ENCODE results near the gene GAL. TPM values are rescaled to one million over a fixed set of nuclear protein-coding genes. Genes with fewer than 3 reads are reported as not detected.
A peak's percentile ranks its signal among the peaks of the same experiment; 100 is the strongest.

The GAL gene
- total and polyA plus RNA-seq, 4 donors, result 1.2 to 9.1 (median 5.8) TPM

- Histone ChIP-seq H3K4me3 (ENCODE audit: low read depth, low read length) (no peak overlapping the region), H3K36me3 (ENCODE audit: control insufficient read depth, insufficient read depth, low read length) (no peaks in the 10 kb centered on the region), H3K4me1 (ENCODE audit: control insufficient read depth, insufficient read depth, low read length) (no peaks in the 10 kb centered on the region), H3K27ac (ENCODE audit: low read depth, low read length) (no peak overlapping the region), H3K9me3 (ENCODE audit: control insufficient read depth, insufficient read depth, low read length) (peaks cover 3% of the 10 kb centered on the region), H3K27me3 (ENCODE audit: control insufficient read depth, insufficient read depth, low read length) (peaks cover 3% of the 10 kb centered on the region)
- DNase-seq (ENCODE audit: low read depth in 4 of 6, low spot score in 6 of 6), result no peak
- WGBS (ENCODE audit: insufficient coverage), result no CpG with 5 or more reads among the region's 2 CpGs
Observed at GRCh38 chr11:68698993-68699392, 14.6 kb downstream of the GAL start.

- Histone ChIP-seq H3K27me3 (ENCODE audit: control insufficient read depth, insufficient read depth, low read length) (no peaks in the 10 kb centered on the region), H3K4me1 (ENCODE audit: control insufficient read depth, insufficient read depth, low read length) (peaks cover 3% of the 10 kb centered on the region), H3K9me3 (ENCODE audit: control insufficient read depth, insufficient read depth, low read length) (no peaks in the 10 kb centered on the region), H3K27ac (ENCODE audit: low read depth, low read length) (no peak overlapping the region), H3K4me3 (ENCODE audit: low read depth, low read length) (no peak overlapping the region), H3K36me3 (ENCODE audit: control insufficient read depth, insufficient read depth, low read length) (no peaks in the 10 kb centered on the region)
- DNase-seq (ENCODE audit: low read depth in 4 of 6, low spot score in 6 of 6), result peak in 1 of 6 donors; percentile 31
- WGBS (ENCODE audit: insufficient coverage), result 16% methylated on average over 15 of the region's 16 CpGs
Observed at GRCh38 chr11:68704887-68705286, 20.5 kb downstream of the GAL start.

GRCh38 chr11:68707527-68707926 lies 23.2 kb downstream of the GAL start:
- Histone ChIP-seq H3K27me3 (ENCODE audit: control insufficient read depth, insufficient read depth, low read length) (no peaks in the 10 kb centered on the region), H3K9me3 (ENCODE audit: control insufficient read depth, insufficient read depth, low read length) (no peaks in the 10 kb centered on the region), H3K27ac (ENCODE audit: low read depth, low read length) (no peak overlapping the region), H3K36me3 (ENCODE audit: control insufficient read depth, insufficient read depth, low read length) (no peaks in the 10 kb centered on the region), H3K4me1 (ENCODE audit: control insufficient read depth, insufficient read depth, low read length) (peaks cover 3% of the 10 kb centered on the region), H3K4me3 (ENCODE audit: low read depth, low read length) (no peak overlapping the region)
- DNase-seq (ENCODE audit: low read depth in 4 of 6, low spot score in 6 of 6), result no peak
- WGBS (ENCODE audit: insufficient coverage), result no CpG with 5 or more reads among the region's 7 CpGs

GRCh38 chr11:68709062-68709461 lies 24.7 kb downstream of the GAL start:
- no peaks in the 10 kb centered on the region for H3K9me3 ChIP-seq (ENCODE audit: control insufficient read depth, insufficient read depth, low read length)
- no peaks in the 10 kb centered on the region for H3K27me3 ChIP-seq (ENCODE audit: control insufficient read depth, insufficient read depth, low read length)
- no peak overlapping the region for H3K4me3 ChIP-seq (ENCODE audit: low read depth, low read length)
- DNase-seq (ENCODE audit: low read depth in 4 of 6, low spot score in 6 of 6), result no peak
- H3K4me1 ChIP-seq (ENCODE audit: control insufficient read depth, insufficient read depth, low read length), result peaks cover 6% of the 10 kb centered on the region
- no peak overlapping the region for H3K27ac ChIP-seq (ENCODE audit: low read depth, low read length)
- H3K36me3 ChIP-seq (ENCODE audit: control insufficient read depth, insufficient read depth, low read length), result no peaks in the 10 kb centered on the region
- WGBS (ENCODE audit: insufficient coverage), result 86% methylated on average over 10 of the region's 12 CpGs

- 39% methylated on average over 9 of the region's 11 CpGs for WGBS (ENCODE audit: insufficient coverage)
- DNase-seq (ENCODE audit: low read depth in 4 of 6, low spot score in 6 of 6), result peak in 2 of 6 donors; percentile 25 to 44
- H3K27me3 ChIP-seq (ENCODE audit: control insufficient read depth, insufficient read depth, low read length), result no peaks in the 10 kb centered on the region
- no peaks in the 10 kb centered on the region for H3K36me3 ChIP-seq (ENCODE audit: control insufficient read depth, insufficient read depth, low read length)
- H3K4me1 ChIP-seq (ENCODE audit: control insufficient read depth, insufficient read depth, low read length), result peaks cover 10% of the 10 kb centered on the region
- H3K4me3 ChIP-seq (ENCODE audit: low read depth, low read length), result no peak overlapping the region
- no peaks in the 10 kb centered on the region for H3K9me3 ChIP-seq (ENCODE audit: control insufficient read depth, insufficient read depth, low read length)
- no peak overlapping the region for H3K27ac ChIP-seq (ENCODE audit: low read depth, low read length)
Observed at GRCh38 chr11:68710409-68710808, 26.1 kb downstream of the GAL start.

GRCh38 chr11:68711114-68711513 lies 26.8 kb downstream of the GAL start:
- no peak overlapping the region for H3K27ac ChIP-seq (ENCODE audit: low read depth, low read length)
- H3K4me1 ChIP-seq (ENCODE audit: control insufficient read depth, insufficient read depth, low read length), result peaks cover 10% of the 10 kb centered on the region
- H3K9me3 ChIP-seq (ENCODE audit: control insufficient read depth, insufficient read depth, low read length), result no peaks in the 10 kb centered on the region
- no peak for DNase-seq (ENCODE audit: low read depth in 4 of 6, low spot score in 6 of 6)
- H3K4me3 ChIP-seq (ENCODE audit: low read depth, low read length), result no peak overlapping the region
- WGBS (ENCODE audit: insufficient coverage), result 98% methylated on average over 8 of the region's 8 CpGs
- no peaks in the 10 kb centered on the region for H3K36me3 ChIP-seq (ENCODE audit: control insufficient read depth, insufficient read depth, low read length)
- H3K27me3 ChIP-seq (ENCODE audit: control insufficient read depth, insufficient read depth, low read length), result no peaks in the 10 kb centered on the region

- no peaks in the 10 kb centered on the region for H3K27me3 ChIP-seq (ENCODE audit: control insufficient read depth, insufficient read depth, low read length)
- peak in 5 of 6 donors; percentile 12 to 64 (median 23) for DNase-seq (ENCODE audit: low read depth in 4 of 6, low spot score in 6 of 6)
- 61% methylated on average over 17 of the region's 23 CpGs for WGBS (ENCODE audit: insufficient coverage)
- no peak overlapping the region for H3K4me3 ChIP-seq (ENCODE audit: low read depth, low read length)
- peaks cover 7% of the 10 kb centered on the region for H3K4me1 ChIP-seq (ENCODE audit: control insufficient read depth, insufficient read depth, low read length)
- H3K27ac ChIP-seq (ENCODE audit: low read depth, low read length), result no peak overlapping the region
- no peaks in the 10 kb centered on the region for H3K9me3 ChIP-seq (ENCODE audit: control insufficient read depth, insufficient read depth, low read length)
- H3K36me3 ChIP-seq (ENCODE audit: control insufficient read depth, insufficient read depth, low read length), result no peaks in the 10 kb centered on the region
Observed at GRCh38 chr11:68714060-68714856, 29.9 kb downstream of the GAL start.

- Histone ChIP-seq H3K4me3 (ENCODE audit: low read depth, low read length) (no peak overlapping the region), H3K4me1 (ENCODE audit: control insufficient read depth, insufficient read depth, low read length) (peaks cover 7% of the 10 kb centered on the region), H3K36me3 (ENCODE audit: control insufficient read depth, insufficient read depth, low read length) (no peaks in the 10 kb centered on the region), H3K9me3 (ENCODE audit: control insufficient read depth, insufficient read depth, low read length) (peaks cover 2% of the 10 kb centered on the region), H3K27me3 (ENCODE audit: control insufficient read depth, insufficient read depth, low read length) (no peaks in the 10 kb centered on the region), H3K27ac (ENCODE audit: low read depth, low read length) (no peak overlapping the region)
- WGBS (ENCODE audit: insufficient coverage), result 78% methylated on average over 5 of the region's 11 CpGs
- DNase-seq (ENCODE audit: low read depth in 4 of 6, low spot score in 6 of 6), result no peak
Observed at GRCh38 chr11:68715456-68716122, 31.2 kb downstream of the GAL start.

- no CpG with 5 or more reads among the region's 2 CpGs for WGBS (ENCODE audit: insufficient coverage)
- no peaks in the 10 kb centered on the region for H3K4me1 ChIP-seq (ENCODE audit: control insufficient read depth, insufficient read depth, low read length)
- H3K4me3 ChIP-seq (ENCODE audit: low read depth, low read length), result no peak overlapping the region
- H3K9me3 ChIP-seq (ENCODE audit: control insufficient read depth, insufficient read depth, low read length), result peaks cover 2% of the 10 kb centered on the region
- H3K36me3 ChIP-seq (ENCODE audit: control insufficient read depth, insufficient read depth, low read length), result no peaks in the 10 kb centered on the region
- H3K27me3 ChIP-seq (ENCODE audit: control insufficient read depth, insufficient read depth, low read length), result no peaks in the 10 kb centered on the region
- DNase-seq (ENCODE audit: low read depth in 4 of 6, low spot score in 6 of 6), result no peak
- no peak overlapping the region for H3K27ac ChIP-seq (ENCODE audit: low read depth, low read length)
Observed at GRCh38 chr11:68721075-68721474, 36.7 kb downstream of the GAL start.

- WGBS (ENCODE audit: insufficient coverage), result no CpG with 5 or more reads among the region's 1 CpG
- Histone ChIP-seq H3K27ac (ENCODE audit: low read depth, low read length) (no peak overlapping the region), H3K36me3 (ENCODE audit: control insufficient read depth, insufficient read depth, low read length) (no peaks in the 10 kb centered on the region), H3K4me1 (ENCODE audit: control insufficient read depth, insufficient read depth, low read length) (no peaks in the 10 kb centered on the region), H3K4me3 (ENCODE audit: low read depth, low read length) (no peak overlapping the region), H3K27me3 (ENCODE audit: control insufficient read depth, insufficient read depth, low read length) (no peaks in the 10 kb centered on the region), H3K9me3 (ENCODE audit: control insufficient read depth, insufficient read depth, low read length) (peaks cover 2% of the 10 kb centered on the region)
- DNase-seq (ENCODE audit: low read depth in 4 of 6, low spot score in 6 of 6), result no peak
Observed at GRCh38 chr11:68722143-68722542, 37.8 kb downstream of the GAL start.
